ENCODE data around the gene KASH5. TPM values are rescaled to one million over a fixed set of nuclear protein-coding genes. Genes with fewer than 3 reads are reported as not detected.
"Not testable (repeated sequence)": the region's sequence is repeated elsewhere in the genome, so short reads cannot be mapped to it uniquely, and the experiment has no call there.

The KASH5 gene
- total and polyA plus RNA-seq, 5 experiments from 2014 or later: 0.22 to 0.36 TPM; not detected in 3

DNA sequence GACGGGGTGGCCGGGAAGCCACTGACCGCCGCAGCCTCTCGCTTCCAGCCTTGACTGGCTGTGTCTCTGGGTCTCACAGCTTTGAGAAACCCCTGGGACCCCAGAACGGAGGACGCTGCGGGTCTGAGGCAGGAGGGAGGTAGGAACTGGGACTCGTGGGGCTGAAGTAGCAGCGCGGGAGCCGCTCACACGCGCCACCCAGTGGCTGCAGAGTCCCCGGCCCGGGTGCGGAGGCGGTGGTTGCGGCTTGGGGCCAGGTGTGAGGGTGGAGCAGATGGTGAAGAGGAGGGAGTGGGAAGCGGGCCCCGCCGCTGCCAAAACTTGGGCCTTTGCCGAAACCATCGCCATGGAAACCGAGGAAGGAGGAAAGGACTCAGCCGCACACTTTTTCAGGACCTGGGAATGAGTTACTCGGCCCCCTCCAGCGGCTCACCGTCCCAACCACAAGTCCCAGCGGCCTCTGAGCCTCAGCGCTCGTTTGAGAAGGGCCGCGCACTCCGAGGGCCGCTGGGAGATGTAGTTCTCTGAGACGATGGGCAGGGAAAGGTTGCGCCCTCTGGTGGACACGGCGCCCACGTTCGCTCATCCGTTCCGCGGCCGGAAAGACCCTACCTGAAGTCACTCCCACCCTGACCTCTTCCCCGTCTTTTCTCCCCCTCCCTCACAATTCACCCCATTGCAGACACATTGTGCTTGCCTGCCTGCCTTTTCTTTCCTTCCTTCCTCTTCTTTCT, 55.5 kb downstream of the KASH5 start:
- H3K4me1 Mint-ChIP-seq: peaks cover 27 to 52% (median 44%) of the 10 kb centered on the region in 4 donors
- H3K4me3 Mint-ChIP-seq: peak overlapping the region; percentile 77 to 90 (median 84)
- ATAC-seq: peak; percentile 90 to 92
- H3K27me3 Mint-ChIP-seq: peaks cover 30 to 44% (median 37%) of the 10 kb centered on the region in 5 donors
- H3K9me3 Mint-ChIP-seq: no peaks in the 10 kb centered on the region
- POLR2A ChIA-PET: interaction anchor here (0.6 to 2.3 kb wide), 13 partner anchors 8 to 124 kb away, joined by 3 to 13 read pairs (median 4); partner anchors contain the start of genes ALDH16A1 and PIH1D1
- H3K27ac Mint-ChIP-seq: peak overlapping the region; percentile 8 to 96 (median 91)
- DNase-seq: peak; percentile 85 to 98 (median 92)
- H3K36me3 Mint-ChIP-seq: peaks cover 0 to 19% (median 5%) of the 10 kb centered on the region in 3 donors

GRCh38 chr19:49444100-49444700, 56.2 kb downstream of the KASH5 start:
- H3K9me3 Mint-ChIP-seq, ATAC-seq, DNase-seq: not testable (repeated sequence)
- Mint-ChIP-seq H3K36me3 (peaks cover 0 to 25% (median 5%) of the 10 kb centered on the region in 3 donors), H3K27ac (peak overlapping the region in 7 of 10 donors; percentile 78 to 93 (median 90)), H3K4me3 (peak overlapping the region; percentile 77 to 90 (median 84)), H3K27me3 (peaks cover 23 to 37% (median 31%) of the 10 kb centered on the region in 5 donors), H3K4me1 (peaks cover 28 to 56% (median 46%) of the 10 kb centered on the region in 4 donors)
- POLR2A ChIA-PET: interaction anchor here (0.6 to 2.3 kb wide), 5 partner anchors 26 to 123 kb away, joined by 3 to 13 read pairs (median 3); partner anchors contain the start of gene RPL13A

DNA sequence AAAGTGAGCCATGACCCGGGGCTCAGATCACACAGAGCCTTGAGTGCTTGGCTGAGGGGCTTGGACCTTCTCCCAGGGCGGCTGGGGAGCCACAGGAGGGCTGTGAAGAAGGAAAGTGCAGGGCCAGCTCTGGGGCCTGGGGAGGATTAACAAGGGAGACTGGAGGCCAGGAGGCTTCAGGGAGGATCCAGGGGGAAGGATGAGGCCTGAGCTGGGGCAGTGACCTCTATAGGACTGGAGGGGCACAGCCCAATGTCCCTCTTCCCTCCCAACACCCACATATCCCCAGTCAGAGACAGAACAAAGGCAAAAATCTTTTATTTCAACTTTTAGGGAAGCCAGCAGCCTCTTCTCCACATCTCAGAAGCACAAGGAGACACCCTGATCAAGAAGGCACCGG, 57.9 kb downstream of the KASH5 start:
- Mint-ChIP-seq H3K36me3 (peaks cover 0 to 31% (median 0%) of the 10 kb centered on the region in 3 donors), H3K4me1 (peaks cover 29 to 63% (median 52%) of the 10 kb centered on the region in 4 donors), H3K27ac (peak overlapping the region in 3 of 10 donors; percentile 39 to 82 (median 40)), H3K4me3 (peak overlapping the region in 1 of 10 donors; percentile 70), H3K9me3 (no peaks in the 10 kb centered on the region), H3K27me3 (peaks cover 8 to 19% (median 13%) of the 10 kb centered on the region in 5 donors)
- ATAC-seq (no peak), DNase-seq (no peak)
- POLR2A ChIA-PET: interaction anchor here (0.7 to 2.3 kb wide), 7 partner anchors 8 to 220 kb away, joined by 3 to 13 read pairs (median 3); partner anchors contain the start of gene RPL13A

DNA sequence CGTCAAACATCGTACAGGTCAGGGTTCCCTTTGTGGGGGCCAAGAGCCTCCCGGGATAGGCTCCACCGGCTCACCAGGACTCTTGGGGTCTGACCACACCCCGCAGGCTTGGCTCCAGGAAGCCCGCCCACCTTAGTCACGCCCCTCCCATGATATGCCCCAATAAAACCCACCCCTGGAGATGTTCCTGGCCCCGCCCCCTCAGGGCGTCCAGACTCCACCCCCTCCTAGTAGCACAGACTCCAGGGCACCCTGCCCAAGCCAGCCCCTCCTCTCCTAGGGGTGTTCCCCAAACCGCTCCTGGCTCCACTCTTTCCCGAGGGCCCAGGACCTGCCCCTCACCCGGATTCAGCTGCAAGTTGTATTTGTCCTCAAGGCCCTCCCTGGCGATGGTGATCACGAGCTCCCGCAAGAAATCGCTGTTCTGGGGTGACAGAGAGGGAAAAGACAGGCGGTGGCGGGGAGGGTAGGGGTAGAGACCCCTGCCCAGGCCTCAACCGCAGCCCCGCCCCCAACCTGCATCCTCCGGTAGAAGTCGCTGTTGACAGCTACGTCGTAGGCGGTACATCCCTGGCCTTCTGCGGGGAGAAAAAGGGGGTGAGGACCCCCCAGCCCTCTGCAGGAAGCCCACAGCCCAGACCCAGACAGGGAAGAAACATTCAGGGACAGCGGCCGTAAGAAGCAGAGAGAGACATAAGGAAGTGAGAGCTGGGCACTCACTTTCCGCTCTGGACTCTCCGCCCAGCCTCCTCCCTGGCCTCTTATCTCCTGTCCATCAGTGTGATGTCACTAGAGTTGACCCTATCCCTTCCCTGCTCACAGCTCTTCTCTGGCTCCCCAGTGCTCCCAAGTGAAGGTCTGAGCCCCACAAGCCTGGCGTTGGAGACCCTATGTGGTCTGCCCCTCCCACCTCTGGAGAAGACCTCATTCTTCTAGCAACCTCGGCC, 59.7 kb downstream of the KASH5 start:
- Mint-ChIP-seq H3K4me3 (peak overlapping the region in 1 of 10 donors; percentile 6), H3K4me1 (peaks cover 25 to 63% (median 54%) of the 10 kb centered on the region in 4 donors)
- POLR2A ChIA-PET: interaction anchor here (0.6 to 12.3 kb wide), 5 partner anchors 21 to 559 kb away, joined by 3 to 321 read pairs (median 4); partner anchors contain the start of genes FLT3LG and RPL13A

DNA sequence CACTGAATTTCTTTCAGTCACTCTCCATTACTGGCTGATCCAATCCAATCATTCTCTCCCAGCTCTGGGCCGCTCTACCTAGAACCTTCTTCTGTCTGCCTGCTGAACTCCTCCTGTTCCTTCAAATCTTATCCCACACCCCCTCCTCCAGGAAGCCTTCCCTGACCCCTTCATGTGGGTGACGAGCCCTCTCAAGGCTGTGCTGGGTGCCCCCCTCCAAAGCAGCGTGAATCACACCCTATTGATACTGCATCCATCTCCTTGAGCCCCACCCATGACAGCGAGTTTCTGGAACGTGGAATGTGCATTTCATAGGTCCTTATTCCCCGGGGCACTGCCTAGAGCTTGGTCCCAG, 60.4 kb downstream of the KASH5 start:
- Mint-ChIP-seq H3K27me3 (peaks cover 0 to 2% (median 0%) of the 10 kb centered on the region in 5 donors), H3K4me3 (peak overlapping the region in 6 of 10 donors; percentile 18 to 81 (median 49)), H3K9me3 (no peaks in the 10 kb centered on the region), H3K4me1 (peaks cover 27 to 63% (median 56%) of the 10 kb centered on the region in 4 donors), H3K27ac (peak overlapping the region in 7 of 10 donors; percentile 56 to 89 (median 67)), H3K36me3 (peaks cover 0 to 33% (median 0%) of the 10 kb centered on the region in 3 donors)
- DNase-seq: no peak
- POLR2A ChIA-PET: interaction anchor here (0.9 to 12.3 kb wide), 2 partner anchors 20 to 64 kb away, joined by 3 to 321 read pairs; partner anchors contain the start of gene FLT3LG
- ATAC-seq: no peak

More for the DNA sequence above, 59.7 kb downstream of the KASH5 start:
- Mint-ChIP-seq H3K27ac (peak overlapping the region in 8 of 10 donors; percentile 31 to 89 (median 64)), H3K27me3 (peaks cover 0 to 5% (median 0%) of the 10 kb centered on the region in 5 donors), H3K36me3 (peaks cover 0 to 33% (median 0%) of the 10 kb centered on the region in 3 donors), H3K9me3 (no peaks in the 10 kb centered on the region)
- DNase-seq: no peak
- ATAC-seq: no peak

DNA sequence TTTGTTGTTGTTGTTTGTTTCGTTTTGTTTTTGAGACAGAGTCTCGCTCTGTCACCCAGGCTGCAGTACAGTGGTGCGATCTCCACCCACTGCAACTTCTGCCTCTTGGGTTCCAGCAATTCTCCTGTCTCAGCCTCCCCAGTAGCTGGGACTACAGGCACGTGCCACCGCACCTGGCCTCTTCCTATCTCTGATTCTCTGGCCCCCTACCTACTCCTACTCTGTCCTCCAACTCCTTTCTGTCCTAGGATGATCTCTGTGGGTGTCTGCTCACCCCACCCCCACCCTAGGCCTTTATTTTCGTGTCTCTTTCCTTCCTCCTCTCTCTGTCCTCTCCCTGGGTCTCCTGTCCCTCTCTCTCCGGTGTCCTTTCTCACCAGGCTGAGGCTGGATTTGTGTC, 62.4 kb downstream of the KASH5 start:
- POLR2A ChIA-PET: interaction anchor here (0.6 to 12.3 kb wide), 5 partner anchors 18 to 119 kb away, joined by 3 to 321 read pairs (median 5); partner anchors contain the start of gene FLT3LG
- Mint-ChIP-seq H3K27me3 (no peaks in the 10 kb centered on the region), H3K27ac (peak overlapping the region; percentile 61 to 100 (median 84)), H3K9me3 (no peaks in the 10 kb centered on the region), H3K4me3 (peak overlapping the region; percentile 95 to 100 (median 99)), H3K36me3 (peaks cover 0 to 35% (median 0%) of the 10 kb centered on the region in 3 donors), H3K4me1 (peaks cover 24 to 61% (median 57%) of the 10 kb centered on the region in 4 donors)
- ATAC-seq: no peak
- DNase-seq: no peak

DNA sequence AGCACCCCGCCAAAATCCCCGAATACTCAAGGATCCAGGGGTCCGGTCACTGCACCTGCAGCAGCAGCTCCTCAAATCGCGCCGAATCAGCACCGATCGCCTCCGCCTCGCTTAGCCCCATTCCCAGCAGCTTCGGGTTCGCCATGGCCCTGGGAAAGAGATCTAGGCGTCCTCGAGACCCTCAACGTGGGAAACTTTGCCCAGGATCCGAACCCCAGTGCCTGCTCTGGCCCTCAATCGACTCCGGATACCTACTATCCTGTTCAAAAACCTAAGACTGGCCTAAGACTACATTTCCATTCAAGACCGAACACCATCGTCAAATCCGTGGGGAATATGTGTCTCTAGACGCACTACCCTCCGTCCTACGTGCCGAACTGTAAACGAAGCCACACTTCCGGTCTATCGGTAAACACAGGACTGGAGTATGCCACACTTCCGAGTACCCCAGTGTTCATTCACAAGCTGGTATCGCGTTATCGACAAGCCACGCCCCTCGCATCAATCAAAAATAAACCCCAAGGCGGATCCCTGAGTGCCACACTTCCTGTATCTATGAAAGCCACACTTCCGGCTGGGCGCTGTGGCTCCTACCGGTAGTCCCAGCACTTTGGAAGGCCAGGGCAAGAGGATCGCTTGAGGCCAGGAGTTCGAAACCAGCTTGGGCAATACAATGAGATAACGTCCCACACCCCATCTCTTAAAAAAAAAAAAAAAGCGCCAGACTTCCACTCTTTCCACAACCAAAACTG, 63.6 kb downstream of the KASH5 start, which contains the start of gene PIH1D1:
Gene PIH1D1, minus strand, starts transcription at position 385 of the 752 bp plus-strand sequence. Its CDS starts 240 bp downstream, at position 145.
- no peaks in the 10 kb centered on the region for H3K9me3 Mint-ChIP-seq
- DNase-seq: peak; percentile 76 to 99 (median 94)
- POLR2A ChIA-PET: interaction anchor here (0.7 to 12.3 kb wide), 20 partner anchors 9 to 605 kb away, joined by 3 to 321 read pairs (median 5); partner anchors contain the start of genes FLT3LG, FTL, KASH5 and PRMT1
- no peaks in the 10 kb centered on the region for H3K27me3 Mint-ChIP-seq
- peaks cover 0 to 40% (median 7%) of the 10 kb centered on the region in 3 donors for H3K36me3 Mint-ChIP-seq
- peak within 1 kb of the TSS; percentile 95 to 100 (median 99) for H3K4me3 Mint-ChIP-seq
- peak; percentile 62 to 69 for ATAC-seq
- peaks cover 22 to 63% (median 61%) of the 10 kb centered on the region in 4 donors for H3K4me1 Mint-ChIP-seq
- H3K27ac Mint-ChIP-seq: peak within 1 kb of the TSS; percentile 93 to 100 (median 100)

DNA sequence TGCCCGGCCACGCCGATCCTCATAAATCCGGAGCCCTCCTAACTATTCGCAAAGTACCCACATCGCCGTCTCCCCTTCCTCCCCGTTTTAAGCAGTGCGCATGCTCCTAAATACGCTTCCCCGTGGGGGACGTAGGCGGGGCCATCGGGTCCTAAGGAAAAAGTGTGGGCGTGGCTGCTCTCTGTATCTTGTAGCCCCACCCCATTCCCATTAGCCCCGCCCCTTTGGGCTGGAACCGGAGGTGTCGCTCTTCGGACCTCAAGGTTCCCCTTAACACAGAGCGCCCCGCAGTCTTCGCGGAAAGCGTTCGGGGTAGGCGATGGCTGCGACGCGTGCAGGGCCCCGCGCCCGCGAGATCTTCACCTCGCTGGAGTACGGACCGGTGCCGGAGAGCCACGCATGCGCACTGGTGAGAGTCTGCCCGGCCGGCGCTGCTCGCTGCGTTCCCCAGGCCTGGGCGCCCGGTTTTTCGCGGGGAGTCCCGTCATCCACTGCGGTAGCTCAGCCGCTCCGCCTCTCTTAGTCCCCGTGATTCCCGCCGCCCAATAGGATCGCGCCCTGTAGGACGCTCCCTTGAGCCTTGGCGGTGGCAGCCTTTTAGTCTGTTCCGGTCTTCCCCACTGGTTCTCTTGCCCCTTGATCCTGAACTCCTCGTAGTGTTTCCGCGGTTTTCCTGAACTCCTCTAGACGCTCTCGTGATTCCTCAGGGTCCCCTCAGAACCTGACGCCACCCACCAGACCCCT, 65.1 kb downstream of the KASH5 start, which contains the start of gene ALDH16A1:
Gene ALDH16A1, plus strand, starts transcription at position 213 of the 744 bp plus-strand sequence. Its CDS starts 107 bp downstream, at position 320.
- POLR2A ChIA-PET: interaction anchor here (0.6 to 12.3 kb wide), 20 partner anchors 10 to 265 kb away, joined by 3 to 321 read pairs (median 5); partner anchors contain the start of genes CD37, FLT3LG, KASH5 and NOSIP
- Mint-ChIP-seq H3K27me3 (no peaks in the 10 kb centered on the region), H3K9me3 (no peaks in the 10 kb centered on the region), H3K4me1 (peaks cover 22 to 67% (median 63%) of the 10 kb centered on the region in 4 donors), H3K36me3 (peaks cover 0 to 42% (median 8%) of the 10 kb centered on the region in 3 donors), H3K27ac (peak within 1 kb of the TSS; percentile 93 to 100 (median 100)), H3K4me3 (peak within 1 kb of the TSS; percentile 95 to 100 (median 99))
- ATAC-seq: peak; percentile 84 to 87
- peak; percentile 95 to 99 (median 98) for DNase-seq

DNA sequence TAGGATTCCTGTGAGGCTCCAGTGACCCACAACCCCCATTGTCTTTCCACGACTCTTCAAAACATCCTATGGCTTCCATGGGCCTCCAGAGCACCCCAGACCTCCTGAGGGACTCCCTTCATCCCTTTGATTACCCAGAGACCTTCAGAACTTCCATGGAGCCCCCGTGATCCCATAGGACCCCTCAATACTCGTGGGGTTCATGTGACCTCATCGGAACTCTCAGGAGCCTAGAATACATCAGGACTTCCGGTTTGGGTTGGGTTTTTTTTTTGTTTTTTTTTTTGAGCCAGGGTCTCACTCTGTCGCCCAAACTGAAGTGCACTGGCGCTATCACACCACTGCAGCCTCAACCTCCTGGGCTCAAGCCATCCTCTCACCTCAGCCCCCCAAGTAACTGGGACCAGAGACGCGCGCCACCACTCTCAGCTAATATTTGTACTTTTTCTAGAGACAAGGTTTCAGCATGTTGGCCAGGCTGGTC, 65.8 kb downstream of the KASH5 start:
- Mint-ChIP-seq H3K9me3 (no peaks in the 10 kb centered on the region), H3K4me3 (peak overlapping the region; percentile 95 to 100 (median 98)), H3K27ac (peak overlapping the region; percentile 93 to 100 (median 100)), H3K27me3 (no peaks in the 10 kb centered on the region), H3K4me1 (peaks cover 17 to 65% (median 57%) of the 10 kb centered on the region in 4 donors), H3K36me3 (peaks cover 0 to 36% (median 8%) of the 10 kb centered on the region in 3 donors)
- DNase-seq (no peak), ATAC-seq (peak in 1 of 2 donors; percentile 3)
- POLR2A ChIA-PET: interaction anchor here (0.6 to 12.3 kb wide), 20 partner anchors 8 to 264 kb away, joined by 3 to 321 read pairs (median 4); partner anchors contain the start of genes CD37, FLT3LG, KASH5 and NOSIP
